SU-DHL-6 (cell line): ENCODE results near the gene KMT5B.

Experiments
- CTCF ChIP-seq: fragments of 200-600 bp; sonication (generic); IDR thresholded peaks from one replicate; pipeline ENCODE4 v1.5.1; 2017; ENCODE audit warnings: antibody characterized with exemption, mild to moderate bottlenecking, low read length, moderate library complexity; ENCODE audit not compliant: insufficient read depth, poor library complexity, severe bottlenecking
- EZH2phosphoT487 ChIP-seq: fragments of 200-600 bp; sonication (generic), shearing (Covaris generic); conservative IDR thresholded peaks from 2 replicates; pipeline ENCODE4 v1.6.1; 2018; ENCODE audit warnings: mild to moderate bottlenecking, antibody characterized with exemption, low read length, moderate library complexity, mixed read lengths

GRCh38 chr11:68165601-68166000 lies 47.5 kb downstream of the KMT5B start:
- no peak for TF ChIP-seq CTCF
- no peak for TF ChIP-seq EZH2phosphoT487
